Stimulated activated CD4-positive, alpha-beta T cell treated with anti-CD3 and anti-CD28 coated beads, Interleukin-2, amount 100 ng/mL, for 24 hours (primary cell): Measurements from ENCODE around the gene ZBTB25.

Experiments used
- DNase-seq, 2 donors: peaks; one replicate each; pipeline ENCODE4 v3.0.0-alpha.2; 2020

Gene ZBTB25

GRCh38 chr14:64513271-64513670 is 9.6 kb upstream of the ZBTB25 start:
- no peak for DNase-seq

- DNase-seq, result peak; percentile 65 to 74
Measured at GRCh38 chr14:64510825-64511671, 7.4 kb upstream of the ZBTB25 start.

DNA sequence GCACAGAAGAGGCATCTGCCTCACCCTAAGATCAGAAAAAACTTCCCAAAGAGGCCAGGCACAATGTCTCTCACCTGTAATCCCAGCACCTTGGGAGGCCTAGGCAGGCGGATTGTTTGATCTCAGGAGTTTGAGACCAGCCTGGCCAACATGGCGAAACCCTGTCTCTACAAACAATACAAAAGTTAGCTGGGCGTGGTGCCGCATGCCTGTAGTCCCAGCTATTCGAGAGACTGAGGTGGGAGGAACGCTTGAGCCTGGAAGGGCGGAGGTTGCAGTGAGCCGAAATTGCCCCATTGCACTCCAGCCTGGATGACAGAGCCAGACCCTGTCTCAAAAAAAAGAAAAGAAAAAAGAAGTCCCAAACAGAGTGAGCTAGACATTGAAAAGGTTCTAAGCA is 5.4 kb upstream of the ZBTB25 start:
- DNase-seq, result no peak

GRCh38 chr14:64508215-64508776 is 4.7 kb upstream of the ZBTB25 start:
- DNase-seq, result no peak

GRCh38 chr14:64507376-64508156 is 3.9 kb upstream of the ZBTB25 start:
- DNase-seq, result peak; percentile 40 to 45

GRCh38 chr14:64506721-64507120 is 3.1 kb upstream of the ZBTB25 start:
- no peak for DNase-seq

- peak; percentile 86 to 89 for DNase-seq
Measured at GRCh38 chr14:64504897-64505794, 1.5 kb upstream of the ZBTB25 start.

DNA sequence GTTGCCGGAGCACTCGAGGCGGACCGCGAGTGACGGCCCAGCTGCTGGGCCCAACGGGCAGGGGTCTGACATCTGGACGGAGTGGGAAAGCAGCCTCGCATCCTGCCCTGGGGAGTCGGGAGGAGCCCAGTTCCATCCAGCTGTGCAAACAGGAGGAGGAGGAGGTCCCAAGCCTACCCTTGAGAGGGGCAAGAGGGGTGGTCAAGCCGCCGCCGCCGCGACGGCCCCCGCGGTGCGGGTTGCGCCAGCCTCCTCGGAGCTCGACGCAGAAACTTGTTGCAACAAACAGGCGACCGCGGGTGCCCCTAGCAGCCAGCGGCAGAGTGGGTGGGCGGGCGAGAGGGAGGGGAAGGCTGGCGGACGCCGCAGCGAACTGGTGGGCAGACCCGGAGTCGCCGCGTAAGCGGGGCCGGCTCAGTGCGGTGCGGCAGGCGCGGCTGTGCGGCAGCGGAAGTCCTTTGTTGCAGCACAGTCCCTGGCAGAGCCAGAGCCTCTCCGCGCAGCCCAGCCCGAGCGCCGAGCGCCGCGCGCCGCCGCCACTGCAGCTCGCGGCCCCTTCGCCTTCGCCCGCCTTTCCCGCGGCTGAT is 765 bp upstream of the ZBTB25 start, which contains the start of gene ZBTB1:
ZBTB1 (plus strand) TSS at position 461 of the 587 bp plus-strand sequence. CDS start 16,735 bp downstream, outside the sequence.
- DNase-seq, result peak; percentile 86 to 88

GRCh38 chr14:64502887-64503433 is 678 bp downstream of the ZBTB25 start:
- DNase-seq, result peak; percentile 31 to 32

DNA sequence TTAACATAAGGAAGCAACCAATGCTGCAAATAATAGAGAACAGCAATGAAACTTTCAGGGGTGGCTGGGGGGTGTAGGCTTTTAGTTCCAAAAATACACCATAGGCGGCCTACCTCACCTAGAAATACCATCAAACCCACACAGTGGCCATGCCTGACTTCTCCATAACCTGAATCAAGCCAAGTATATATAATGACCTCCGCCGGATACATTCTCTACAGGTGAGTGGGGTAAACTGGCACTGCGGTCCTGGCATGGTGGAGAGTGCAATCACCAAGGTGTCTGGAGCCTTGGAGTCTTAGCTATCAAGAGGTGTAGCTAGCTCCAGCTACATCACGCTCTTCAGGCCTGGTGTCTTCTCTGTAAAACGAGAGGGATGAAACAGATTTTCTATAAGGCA is 1.2 kb downstream of the ZBTB25 start:
- DNase-seq, result no peak

DNA sequence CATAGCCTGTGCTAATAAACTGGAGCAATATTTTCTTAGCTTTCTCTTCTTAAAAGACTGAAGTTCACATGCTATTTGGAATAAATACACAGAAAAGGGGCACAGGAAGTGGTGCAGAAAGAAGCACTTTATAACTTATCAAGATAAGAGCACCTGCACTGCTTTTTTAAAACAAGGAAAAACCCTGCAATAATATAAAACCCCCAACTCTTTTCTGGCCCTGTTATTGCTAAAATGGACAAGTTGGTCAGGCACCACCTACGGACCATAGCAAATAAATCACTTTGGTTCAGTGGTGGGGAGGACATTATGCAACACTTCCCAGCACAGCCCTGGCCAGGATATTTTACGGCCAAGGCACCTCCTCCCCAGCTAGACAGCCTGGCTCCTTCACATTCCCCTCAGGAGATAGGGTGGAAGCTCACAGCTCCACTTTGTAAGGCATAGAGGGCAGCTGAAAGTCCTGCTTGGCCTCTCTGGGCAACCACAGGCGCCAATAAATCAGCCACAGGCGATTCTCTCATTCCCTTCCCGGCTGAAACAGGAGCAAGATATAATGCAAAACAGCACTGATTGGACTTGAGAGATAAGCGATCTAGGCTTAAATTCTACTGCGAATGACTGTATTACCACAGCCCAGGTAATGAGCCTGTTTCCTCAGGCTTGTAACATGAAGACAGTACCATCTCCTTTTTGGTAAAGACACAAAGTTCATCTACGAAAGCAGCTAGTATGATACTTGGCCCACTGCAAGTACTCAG is 2.0 kb downstream of the ZBTB25 start:
- DNase-seq, result no peak

DNA sequence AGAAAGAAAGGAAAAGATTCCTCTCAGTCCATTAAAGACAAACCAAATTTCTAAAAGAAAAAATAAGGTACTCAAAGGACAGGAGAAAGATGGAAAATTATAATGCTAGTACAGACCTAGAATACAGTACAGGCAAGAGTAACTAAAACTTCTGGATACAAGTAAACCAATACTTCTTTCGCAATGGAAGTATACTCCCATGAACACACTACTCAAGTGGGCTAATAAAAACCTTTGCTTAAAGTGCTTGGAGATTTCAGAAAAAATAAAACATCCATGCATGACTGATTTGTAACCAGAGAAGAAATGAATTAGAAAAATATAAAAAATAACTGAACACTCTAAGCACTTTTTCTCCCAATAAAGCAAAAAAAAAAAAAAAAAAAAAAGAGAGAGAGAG is 3.5 kb downstream of the ZBTB25 start:
- no peak for DNase-seq

GRCh38 chr14:64496764-64497163 is 6.9 kb downstream of the ZBTB25 start:
- no peak for DNase-seq

GRCh38 chr14:64495252-64495651 is 8.4 kb downstream of the ZBTB25 start:
- DNase-seq, result no peak

DNA sequence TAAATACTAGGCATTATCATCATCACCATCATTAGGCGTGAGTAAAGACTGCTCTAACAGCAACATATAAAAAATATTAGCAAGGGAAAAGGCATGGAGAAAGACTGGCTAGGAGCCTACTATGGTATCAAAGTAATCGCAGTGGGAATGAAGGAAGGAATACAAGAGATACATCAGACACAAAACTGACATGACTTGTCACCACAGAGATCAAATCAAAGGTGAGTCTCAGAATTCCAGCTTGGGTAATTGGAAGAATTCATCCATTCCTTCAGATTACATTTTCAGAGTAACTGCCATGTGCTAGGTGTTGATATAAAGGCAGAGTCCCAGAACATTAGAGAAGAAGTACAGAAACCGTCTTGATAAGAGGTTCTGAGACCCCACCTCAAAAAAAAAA is 10.2 kb downstream of the ZBTB25 start:
- no peak for DNase-seq

GRCh38 chr14:64491637-64492036 is 12.0 kb downstream of the ZBTB25 start:
- DNase-seq, result no peak

- DNase-seq, result no peak
Measured at GRCh38 chr14:64488590-64489099, 15.0 kb downstream of the ZBTB25 start.

- no peak for DNase-seq
Measured at GRCh38 chr14:64478634-64479250, 24.9 kb downstream of the ZBTB25 start.

GRCh38 chr14:64476438-64476837 is 27.2 kb downstream of the ZBTB25 start:
- no peak for DNase-seq

GRCh38 chr14:64475585-64476273 is 27.9 kb downstream of the ZBTB25 start:
- DNase-seq, result no peak
